K562 (cell line): ENCODE results near the gene SERTAD3. TPM values are rescaled to one million over a fixed set of nuclear protein-coding genes. Genes with fewer than 3 reads are reported as not detected.

Experiments used
- BRD9 ChIP-seq: fragments of 450-650 bp; IDR thresholded peaks from 2 replicates; pipeline ENCODE4 v1.6.1; 2018; ENCODE audit warnings: low read depth; ENCODE audit not compliant: partially characterized antibody
- CHD7 ChIP-seq: fragments of 200-600 bp; sonication (generic); IDR thresholded peaks from one replicate; pipeline ENCODE4 v1.6.1; 2012; ENCODE audit warnings: mild to moderate bottlenecking, low read depth, low read length, inconsistent platforms
- ETS1 ChIP-seq: conservative IDR thresholded peaks from 2 replicates; pipeline ENCODE4 v1.6.1; 2011; ENCODE audit warnings: low read depth, mild to moderate bottlenecking, low read length; ENCODE audit not compliant: control insufficient read depth
- FOSL1 ChIP-seq: fragments of 200-800 bp; sonication (Bioruptor generic); conservative IDR thresholded peaks from 2 replicates; pipeline ENCODE4 v1.6.1; 2016; ENCODE audit warnings: missing genetic modification characterization, missing compliant biosample characterization
- GTF2E2 ChIP-seq: fragments of 200-800 bp; sonication (Bioruptor generic); IDR thresholded peaks from 2 replicates; pipeline ENCODE4 v1.6.1; 2016; ENCODE audit warnings: missing genetic modification characterization, missing compliant biosample characterization
- HDAC6 ChIP-seq: IDR thresholded peaks from 2 replicates; pipeline ENCODE4 v1.6.1; 2012; ENCODE audit warnings: low read depth, mild to moderate bottlenecking, control low read depth, inconsistent platforms, low read length, moderate library complexity
- RBFOX2 ChIP-seq: fragments of 200-400 bp; formaldehyde crosslinking; IDR thresholded peaks from 2 replicates; pipeline ENCODE4 v1.6.1; 2017; ENCODE audit warnings: low read depth, mild to moderate bottlenecking, low read length, moderate library complexity
- SUPT5H ChIP-seq: fragments of 450-650 bp; IDR thresholded peaks from 2 replicates; pipeline ENCODE4 v1.6.1; 2016
- TRIM24 ChIP-seq, 2 experiments: fragments of 450-650 bp; IDR thresholded peaks; 2 replicates each; pipeline ENCODE4 v1.6.1; 2016
- ZBTB33 ChIP-seq: sonication (generic); formaldehyde crosslinking; IDR thresholded peaks from 2 replicates; pipeline ENCODE4 v1.8.1; 2023; ENCODE audit warnings: mild to moderate bottlenecking, missing genetic modification reagents
- ZKSCAN8 ChIP-seq: fragments of 200-800 bp; sonication (Bioruptor generic); IDR thresholded peaks from 2 replicates; pipeline ENCODE4 v1.6.1; 2016; ENCODE audit warnings: missing genetic modification characterization, missing compliant biosample characterization
- ZNF324 ChIP-seq: fragments of 250-450 bp; sonication (Bioruptor Pico); IDR thresholded peaks from 2 replicates; pipeline ENCODE4 v1.4.0; 2020; ENCODE audit warnings: mild to moderate bottlenecking
- ZNF589 ChIP-seq: fragments of 200-800 bp; sonication (Bioruptor generic); IDR thresholded peaks from 2 replicates; pipeline ENCODE4 v1.6.1; 2016; ENCODE audit warnings: low read depth, missing genetic modification characterization, missing compliant biosample characterization
- ZZZ3 ChIP-seq: fragments of 450-650 bp; IDR thresholded peaks from 2 replicates; pipeline ENCODE4 v1.6.1; 2016; ENCODE audit warnings: antibody characterized with exemption, mild to moderate bottlenecking, moderate library complexity
- polyA plus RNA-seq, 8 experiments: library from polyadenylated mRNA; depleted of rRNA in 4 of 8; stranded (reverse) in 5 of 8; unstranded in 3 of 8; fragments of >200 nt; fragmentation: Nextera tagmentation in 2 of 8; fragmentation: Illumina TruSeq in 1 of 8; extraction: Ambion mirVana in 2 of 8; extraction: Trizol in 1 of 8; gene quantifications; 2 replicates each; pipeline versions ENCODE4 v1.2.1 to v1.2.3, GENCODE V29; 2011 to 2014; ENCODE audit warnings: inconsistent platforms in 1 of 8, missing spikeins in 1 of 8
- total RNA-seq, 7 experiments: library from RNA; depleted of rRNA in 6 of 7; stranded (reverse); fragments of >200 nt in 6 of 7; fragmentation: Illumina TruSeq in 2 of 7; extraction: Trizol in 2 of 7; gene quantifications; 2 replicates each; pipeline versions ENCODE4 v1.2.1 to v1.2.3, GENCODE V29; 2011 to 2021; ENCODE audit warnings: low replicate concordance in 1 of 7

The SERTAD3 gene
- total and polyA plus RNA-seq, 9 of the 15 experiments (the other 6 are each of a cell fraction or from before 2014, with no cell fraction given) = 5.4 to 28.9 (median 17.5) TPM

- TF ChIP-seq FOSL1 (tag) (peak; percentile 56), RBFOX2 (peak; percentile 98), HDAC6 (no peak), SUPT5H (peak; percentile 92), ZNF324 (no peak), ZBTB33 (peak; percentile 15; the same call in 1 of the 2 replicates), CHD7 (no peak), ETS1 (0 out of 2 replicates have a peak, but pooled peaks have one; percentile 51), GTF2E2 (no peak), BRD9 (peak; percentile 10), TRIM24 (IDR thresholded peaks at IDR 0.05) (no peak), ZZZ3 (no peak), ZNF589 (CRISPR knock-in tag) (no peak), ZKSCAN8 (no peak)
Measured at GRCh38 chr19:40465557-40466218, 21.6 kb upstream of the SERTAD3 start, which contains the start of gene BLVRB (continued).
